Gastrocnemius medialis (tissue), 4 donors: ENCODE data around the gene CHTF18.

Experiments
- POLR2A ChIP-seq, 2 donors: fragments of 450-650 bp; IDR thresholded peaks; one replicate each; pipeline ENCODE4 v1.6.1; 2017; ENCODE audit warnings: antibody characterized with exemption in 2 of 2, mild to moderate bottlenecking in 2 of 2, moderate library complexity in 2 of 2
- TF ChIP-seq, protein P1 (sequence below), 5 experiments: fragments of 450-650 bp in 3 of 5; fragments of 200-600 bp in 2 of 5; sonication (generic) in 2 of 5; IDR thresholded peaks in 4 of 5; conservative IDR thresholded peaks in 1 of 5; 1 replicate in 4 of 5; 2 replicates in 1 of 5; pipeline ENCODE4 v1.5.1; 2016 to 2019; ENCODE audit warnings: antibody characterized with exemption in 5 of 5, mild to moderate bottlenecking in 3 of 5, moderate library complexity in 3 of 5

- TF ChIP-seq, protein P1, sequence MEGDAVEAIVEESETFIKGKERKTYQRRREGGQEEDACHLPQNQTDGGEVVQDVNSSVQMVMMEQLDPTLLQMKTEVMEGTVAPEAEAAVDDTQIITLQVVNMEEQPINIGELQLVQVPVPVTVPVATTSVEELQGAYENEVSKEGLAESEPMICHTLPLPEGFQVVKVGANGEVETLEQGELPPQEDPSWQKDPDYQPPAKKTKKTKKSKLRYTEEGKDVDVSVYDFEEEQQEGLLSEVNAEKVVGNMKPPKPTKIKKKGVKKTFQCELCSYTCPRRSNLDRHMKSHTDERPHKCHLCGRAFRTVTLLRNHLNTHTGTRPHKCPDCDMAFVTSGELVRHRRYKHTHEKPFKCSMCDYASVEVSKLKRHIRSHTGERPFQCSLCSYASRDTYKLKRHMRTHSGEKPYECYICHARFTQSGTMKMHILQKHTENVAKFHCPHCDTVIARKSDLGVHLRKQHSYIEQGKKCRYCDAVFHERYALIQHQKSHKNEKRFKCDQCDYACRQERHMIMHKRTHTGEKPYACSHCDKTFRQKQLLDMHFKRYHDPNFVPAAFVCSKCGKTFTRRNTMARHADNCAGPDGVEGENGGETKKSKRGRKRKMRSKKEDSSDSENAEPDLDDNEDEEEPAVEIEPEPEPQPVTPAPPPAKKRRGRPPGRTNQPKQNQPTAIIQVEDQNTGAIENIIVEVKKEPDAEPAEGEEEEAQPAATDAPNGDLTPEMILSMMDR (IDR thresholded peaks at IDR 0.05 in 4 of 5, conservative IDR thresholded peaks at IDR 0.05 in 1 of 5): no peak
- TF ChIP-seq POLR2A (IDR thresholded peaks at IDR 0.05): no peak
Measured at GRCh38 chr16:775236-775796, 13.1 kb upstream of the CHTF18 start.
